HUES6 (cell line): ENCODE measurements around the gene WDCP.

Experiments
- H3K27ac ChIP-seq: 2 replicates; pipeline ENCODE4 v1.7.0; 2013; ENCODE audit warnings: low read depth, mild to moderate bottlenecking, low read length, inconsistent platforms
- H3K27me3 ChIP-seq: 2 replicates; pipeline ENCODE4 v1.6.1; 2013; ENCODE audit warnings: low read length; ENCODE audit not compliant: control insufficient read depth, insufficient read depth
- H3K36me3 ChIP-seq: 2 replicates; pipeline ENCODE4 v1.6.1; 2013; ENCODE audit warnings: low read length; ENCODE audit not compliant: control insufficient read depth, insufficient read depth
- H3K4me1 ChIP-seq: 2 replicates; pipeline ENCODE4 v1.6.1; 2013; ENCODE audit warnings: low read length; ENCODE audit not compliant: control insufficient read depth, insufficient read depth
- H3K4me3 ChIP-seq: 2 replicates; pipeline ENCODE4 v1.5.1; 2013; ENCODE audit warnings: low read depth, low read length
- H3K9ac ChIP-seq: one replicate; pipeline ENCODE4 v1.6.1; 2013; ENCODE audit warnings: mild to moderate bottlenecking, low read length
- H3K9me3 ChIP-seq: 2 replicates; pipeline ENCODE4 v1.6.1; 2013; ENCODE audit warnings: low read depth, low read length; ENCODE audit not compliant: control insufficient read depth, insufficient read depth

The WDCP gene

GRCh38 chr2:24055750-24056149, 8.6 kb upstream of the WDCP start:
- H3K4me3 ChIP-seq = no peak overlapping the region
- H3K9ac ChIP-seq = no peak overlapping the region
- no peaks in the 10 kb centered on the region for H3K4me1 ChIP-seq
- H3K9me3 ChIP-seq = no peaks in the 10 kb centered on the region
- H3K27ac ChIP-seq = no peak overlapping the region
- peaks cover 23% of the 10 kb centered on the region for H3K36me3 ChIP-seq
- H3K27me3 ChIP-seq = no peaks in the 10 kb centered on the region

DNA sequence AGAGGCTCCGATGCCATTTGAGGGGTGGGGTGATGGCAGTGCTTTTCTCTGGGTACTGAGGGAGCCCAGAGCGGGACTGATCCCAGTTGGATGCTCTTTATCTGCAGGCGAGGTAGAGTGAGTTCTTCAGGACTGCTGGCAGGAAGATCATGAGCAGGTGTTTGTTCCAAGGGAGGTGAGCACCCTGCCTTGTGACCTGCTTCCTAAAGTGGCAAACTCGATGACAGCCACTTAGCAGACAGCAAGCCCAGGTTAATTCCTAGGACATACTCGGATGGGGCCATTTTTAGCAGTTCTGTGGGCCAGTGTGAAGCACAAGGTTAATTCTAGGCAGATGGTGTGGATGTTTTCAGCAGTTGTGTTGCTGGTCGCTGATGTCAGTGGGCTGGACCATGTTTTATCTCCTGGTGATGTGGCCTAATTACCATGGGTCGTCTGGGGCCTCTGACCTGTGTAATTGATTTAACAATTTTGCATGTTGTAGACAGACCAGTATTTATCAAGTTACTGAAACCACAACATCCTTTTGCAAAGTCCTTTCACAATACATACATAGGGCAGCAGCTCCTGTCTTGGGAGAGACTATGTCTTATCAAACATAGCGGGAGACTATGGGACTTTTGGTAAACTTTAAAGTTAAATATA, 7.3 kb upstream of the WDCP start:
- Histone ChIP-seq H3K4me3 (no peak overlapping the region), H3K27ac (no peak overlapping the region), H3K36me3 (peaks cover 23% of the 10 kb centered on the region), H3K4me1 (no peaks in the 10 kb centered on the region), H3K9ac (no peak overlapping the region), H3K27me3 (no peaks in the 10 kb centered on the region), H3K9me3 (no peaks in the 10 kb centered on the region)

DNA sequence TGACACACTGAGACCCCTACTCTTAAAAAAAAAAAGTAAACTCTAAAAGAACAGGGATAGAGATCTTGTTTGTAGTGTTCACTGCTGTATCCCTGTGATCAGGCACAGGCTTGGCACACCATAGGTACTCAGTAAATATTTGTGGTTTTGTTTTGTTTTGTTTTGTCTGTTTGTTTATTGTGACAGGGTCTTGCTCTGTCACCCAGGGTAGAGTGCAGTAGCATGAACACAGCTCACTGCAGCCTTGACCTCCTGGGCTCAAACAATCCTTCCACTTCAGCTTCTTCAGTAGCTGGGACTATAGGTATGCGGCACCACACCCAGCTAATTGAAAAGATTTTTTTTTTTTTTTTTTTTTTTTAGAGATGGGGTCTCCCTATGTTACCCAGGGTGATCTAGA, 5.8 kb upstream of the WDCP start:
- H3K27me3 ChIP-seq = no peaks in the 10 kb centered on the region
- peaks cover 20% of the 10 kb centered on the region for H3K36me3 ChIP-seq
- H3K27ac ChIP-seq = no peak overlapping the region
- H3K4me1 ChIP-seq = 0 out of 2 replicates have a peak, but pooled peaks cover 4% of the 10 kb centered on the region
- no peaks in the 10 kb centered on the region for H3K9me3 ChIP-seq
- H3K4me3 ChIP-seq = no peak overlapping the region
- no peak overlapping the region for H3K9ac ChIP-seq

GRCh38 chr2:24051833-24052232, 4.6 kb upstream of the WDCP start:
- H3K9ac ChIP-seq = no peak overlapping the region
- H3K27ac ChIP-seq = no peak overlapping the region
- H3K36me3 ChIP-seq = peaks cover 20% of the 10 kb centered on the region
- no peaks in the 10 kb centered on the region for H3K27me3 ChIP-seq
- H3K9me3 ChIP-seq = no peaks in the 10 kb centered on the region
- 0 out of 2 replicates have a peak, but pooled peaks cover 8% of the 10 kb centered on the region for H3K4me1 ChIP-seq
- no peak overlapping the region for H3K4me3 ChIP-seq

DNA sequence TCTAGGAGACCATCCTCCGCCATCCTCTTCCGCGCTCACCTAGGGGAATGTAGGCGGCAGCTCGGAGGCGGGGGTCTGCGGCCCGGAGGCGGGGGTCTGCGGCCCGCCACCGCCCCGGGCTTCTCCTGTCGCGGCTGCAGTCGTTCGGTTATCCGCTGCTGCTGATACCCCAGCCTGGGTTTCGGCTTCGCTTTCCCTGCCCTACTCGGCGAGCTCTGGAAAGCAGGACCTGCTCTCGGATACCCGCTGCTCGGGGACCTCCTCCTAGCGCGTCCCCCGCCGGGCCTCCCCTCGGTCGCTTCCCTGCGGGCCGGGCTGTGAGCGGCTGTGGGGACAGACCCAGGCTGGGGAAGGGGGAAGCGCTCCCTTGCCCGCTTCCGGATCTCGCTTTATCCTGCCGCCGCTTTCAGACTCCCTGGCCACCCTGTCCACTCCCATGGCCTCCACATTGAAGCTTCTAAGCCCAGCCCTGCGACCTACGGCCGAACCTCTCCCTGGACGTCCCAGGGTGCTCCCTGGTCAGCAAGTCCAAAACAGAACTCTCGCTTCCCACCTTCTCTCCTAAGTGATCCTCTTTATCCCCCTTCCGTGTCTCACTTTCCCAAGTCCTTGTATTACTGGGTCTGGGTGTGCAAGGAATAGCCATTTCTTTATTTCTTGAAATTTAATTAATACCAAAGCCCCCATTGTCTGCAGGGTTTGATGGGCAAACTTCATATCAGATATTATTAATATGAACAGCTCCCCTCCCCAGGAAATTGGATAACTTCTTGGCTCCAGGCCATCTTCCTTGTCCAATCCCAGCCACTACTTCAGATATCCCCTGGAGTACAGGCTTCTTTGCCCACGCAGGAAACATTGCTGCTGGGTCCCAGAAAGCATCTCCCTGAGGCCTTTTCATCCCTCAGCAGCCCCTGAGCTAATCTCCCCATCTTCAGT, 3.1 kb upstream of the WDCP start:
- H3K9me3 ChIP-seq = no peaks in the 10 kb centered on the region
- peaks cover 15% of the 10 kb centered on the region for H3K36me3 ChIP-seq
- no peak overlapping the region for H3K27ac ChIP-seq
- peak overlapping the region; percentile 52 for H3K9ac ChIP-seq
- no peaks in the 10 kb centered on the region for H3K27me3 ChIP-seq
- peak overlapping the region; percentile 90 for H3K4me3 ChIP-seq
- 0 out of 2 replicates have a peak, but pooled peaks cover 8% of the 10 kb centered on the region for H3K4me1 ChIP-seq

GRCh38 chr2:24049485-24050021, 2.4 kb upstream of the WDCP start, which contains the start of gene FKBP1B:
Gene FKBP1B (plus strand): TSS chr2:24049741. CDS start chr2:24049850, 109 bp downstream.
- no peaks in the 10 kb centered on the region for H3K27me3 ChIP-seq
- H3K4me3 ChIP-seq = peak within 1 kb of the TSS; percentile 90
- 0 out of 2 replicates have a peak, but pooled peaks cover 8% of the 10 kb centered on the region for H3K4me1 ChIP-seq
- H3K9me3 ChIP-seq = no peaks in the 10 kb centered on the region
- peak within 1 kb of the TSS; percentile 52 for H3K9ac ChIP-seq
- H3K36me3 ChIP-seq = peaks cover 8% of the 10 kb centered on the region
- no peak within 1 kb of the TSS for H3K27ac ChIP-seq

DNA sequence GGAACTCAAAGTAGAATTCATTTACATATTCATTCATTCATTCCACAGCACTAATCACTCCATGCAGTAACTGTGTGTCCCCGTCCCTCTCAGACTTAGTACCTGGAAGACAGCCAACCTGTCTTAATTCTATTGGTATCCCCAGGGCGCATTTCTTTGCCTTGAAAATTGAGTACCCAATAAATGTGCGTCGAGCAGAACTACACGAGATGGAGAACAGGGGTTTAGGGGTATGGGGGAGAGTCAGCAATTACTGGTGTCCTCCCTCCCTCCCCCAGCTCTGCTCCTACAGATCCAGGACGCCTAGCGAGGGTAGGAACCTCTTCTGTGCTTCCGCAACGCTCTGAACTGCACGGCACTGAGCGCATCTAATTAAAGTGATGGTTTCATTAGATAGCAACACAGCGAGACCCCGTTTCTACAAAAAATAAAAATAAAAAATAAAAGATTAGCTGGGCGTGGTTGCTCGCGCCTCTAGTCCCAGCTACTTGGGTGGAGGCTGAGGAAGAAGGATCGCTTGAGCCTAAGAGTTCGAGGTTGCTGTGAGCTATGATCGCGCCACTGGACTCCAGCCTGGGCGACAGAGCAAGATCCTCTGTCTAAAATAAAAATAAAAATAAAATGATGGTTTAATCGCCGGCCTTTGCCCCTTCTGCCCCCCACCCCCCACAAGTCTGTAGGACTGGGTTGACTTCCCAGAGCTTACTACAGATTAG, 1.7 kb upstream of the WDCP start:
- H3K4me3 ChIP-seq = peak overlapping the region; percentile 90
- no peaks in the 10 kb centered on the region for H3K9me3 ChIP-seq
- no peak overlapping the region for H3K9ac ChIP-seq
- H3K36me3 ChIP-seq = peaks cover 2% of the 10 kb centered on the region; the same call in 1 of the 2 replicates
- no peak overlapping the region for H3K27ac ChIP-seq
- no peaks in the 10 kb centered on the region for H3K27me3 ChIP-seq
- H3K4me1 ChIP-seq = 0 out of 2 replicates have a peak, but pooled peaks cover 8% of the 10 kb centered on the region

DNA sequence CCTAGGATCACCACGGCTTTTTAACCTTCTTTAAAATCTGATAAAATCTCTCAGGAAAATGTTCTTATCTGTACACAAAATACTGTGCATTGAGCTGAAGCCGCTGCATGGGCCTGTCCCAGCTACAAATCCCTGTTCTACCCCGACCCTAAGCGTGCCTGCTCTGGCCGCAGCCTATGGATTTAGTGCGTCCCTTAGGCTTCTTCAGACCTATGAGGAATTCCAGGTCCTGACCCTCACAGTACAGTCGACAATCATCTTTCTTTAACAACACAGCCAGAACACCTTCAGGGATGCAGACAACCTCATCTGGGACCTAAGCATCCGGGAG, 477 bp upstream of the WDCP start:
- peak overlapping the region; percentile 30 for H3K4me3 ChIP-seq
- no peak overlapping the region for H3K9ac ChIP-seq
- H3K27ac ChIP-seq = no peak overlapping the region
- no peaks in the 10 kb centered on the region for H3K27me3 ChIP-seq
- no peaks in the 10 kb centered on the region for H3K36me3 ChIP-seq
- H3K4me1 ChIP-seq = 0 out of 2 replicates have a peak, but pooled peaks cover 8% of the 10 kb centered on the region
- H3K9me3 ChIP-seq = no peaks in the 10 kb centered on the region

DNA sequence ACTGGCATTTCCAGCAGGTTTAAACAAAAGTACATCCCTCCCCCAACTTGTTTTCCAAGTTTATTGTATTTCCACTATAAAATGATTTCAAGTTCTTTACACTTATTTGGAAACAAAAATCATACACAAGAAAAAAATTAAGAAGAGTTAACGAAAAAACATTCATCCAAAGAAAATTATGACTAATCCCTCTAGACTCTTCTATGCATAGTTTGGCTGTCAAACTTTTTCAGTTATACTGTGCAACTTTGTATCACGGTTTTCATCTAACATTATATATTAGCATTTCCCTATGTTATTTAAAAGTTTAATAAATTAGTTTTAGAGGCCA, 627 bp downstream of the WDCP start:
- Histone ChIP-seq H3K4me1 (0 out of 2 replicates have a peak, but pooled peaks cover 8% of the 10 kb centered on the region), H3K27ac (no peak overlapping the region), H3K36me3 (no peaks in the 10 kb centered on the region), H3K27me3 (no peaks in the 10 kb centered on the region), H3K9me3 (no peaks in the 10 kb centered on the region), H3K4me3 (peak overlapping the region; percentile 80), H3K9ac (no peak overlapping the region)

DNA sequence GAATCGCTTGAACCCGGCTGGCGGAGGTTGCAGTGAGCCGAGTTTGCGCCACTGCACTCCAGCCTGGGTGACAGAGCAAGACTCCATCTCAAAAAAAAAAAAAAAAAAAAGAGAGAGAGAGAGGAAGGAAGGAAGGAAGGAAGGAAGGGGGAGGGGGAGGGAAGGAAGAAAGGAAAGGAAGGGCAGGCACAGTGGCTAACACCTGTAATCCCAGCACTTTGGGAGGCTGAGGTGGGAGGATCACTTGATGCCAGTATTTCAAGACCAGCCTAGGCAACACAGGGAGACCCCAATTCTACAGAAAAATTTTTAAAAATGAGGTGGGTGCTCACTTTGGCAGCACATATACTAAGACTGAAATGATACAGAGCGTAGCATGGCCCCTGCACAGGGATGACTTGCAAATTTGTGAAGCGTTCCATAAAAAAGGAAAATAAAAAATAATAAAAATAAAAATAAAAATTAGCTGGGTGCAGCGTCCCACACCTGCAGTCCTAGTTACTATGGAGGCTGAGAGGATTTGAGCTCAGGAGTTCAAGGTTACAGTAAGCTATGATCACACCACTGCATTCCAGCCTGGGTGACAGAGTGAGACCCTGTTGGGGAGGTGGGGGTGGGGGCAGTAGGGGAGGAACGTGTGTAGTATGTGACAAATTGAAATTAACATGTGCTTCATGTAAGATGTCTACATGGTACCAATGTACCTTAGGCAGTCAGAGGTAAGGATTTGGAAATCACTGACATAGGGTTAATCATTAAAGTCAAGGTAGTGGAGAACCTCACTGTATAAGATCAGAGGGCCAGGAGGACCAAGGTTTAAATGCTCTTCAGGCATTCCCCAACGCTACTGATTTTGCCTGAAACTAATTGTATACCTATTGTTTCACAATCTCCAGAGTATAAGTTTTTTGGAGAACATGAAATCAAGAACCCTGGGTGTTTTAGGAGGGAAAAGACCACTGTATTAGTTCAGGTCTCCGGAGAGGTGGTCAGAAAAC, 1.4 kb downstream of the WDCP start:
- Histone ChIP-seq H3K36me3 (no peaks in the 10 kb centered on the region), H3K4me3 (peak overlapping the region; percentile 80), H3K4me1 (0 out of 2 replicates have a peak, but pooled peaks cover 8% of the 10 kb centered on the region), H3K9ac (no peak overlapping the region), H3K27me3 (no peaks in the 10 kb centered on the region), H3K9me3 (no peaks in the 10 kb centered on the region), H3K27ac (no peak overlapping the region)
